ENCODE measurements around the gene HOXA3.

HOXA3 gene

DNA sequence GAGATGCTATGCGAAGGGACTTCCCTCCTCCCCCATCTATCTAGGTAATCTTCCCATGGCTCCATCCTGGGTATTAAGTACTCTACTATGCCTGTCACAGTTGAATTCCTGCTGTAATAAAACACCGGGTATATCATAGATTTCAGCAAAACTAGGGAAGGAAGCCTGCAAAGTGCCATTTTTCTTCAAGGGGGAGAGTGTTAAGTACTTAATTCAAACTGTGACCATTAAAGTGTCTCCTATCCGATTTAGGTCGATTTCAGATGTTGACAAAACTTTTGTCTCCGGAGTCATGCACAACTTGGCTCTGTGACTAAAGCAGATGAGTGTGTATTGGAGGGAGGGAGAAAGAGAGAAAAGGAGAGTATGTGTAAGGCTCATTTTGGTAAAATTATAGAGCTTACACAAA is 26.4 kb downstream of the HOXA3 start:
- no peak for DNase-seq

DNA sequence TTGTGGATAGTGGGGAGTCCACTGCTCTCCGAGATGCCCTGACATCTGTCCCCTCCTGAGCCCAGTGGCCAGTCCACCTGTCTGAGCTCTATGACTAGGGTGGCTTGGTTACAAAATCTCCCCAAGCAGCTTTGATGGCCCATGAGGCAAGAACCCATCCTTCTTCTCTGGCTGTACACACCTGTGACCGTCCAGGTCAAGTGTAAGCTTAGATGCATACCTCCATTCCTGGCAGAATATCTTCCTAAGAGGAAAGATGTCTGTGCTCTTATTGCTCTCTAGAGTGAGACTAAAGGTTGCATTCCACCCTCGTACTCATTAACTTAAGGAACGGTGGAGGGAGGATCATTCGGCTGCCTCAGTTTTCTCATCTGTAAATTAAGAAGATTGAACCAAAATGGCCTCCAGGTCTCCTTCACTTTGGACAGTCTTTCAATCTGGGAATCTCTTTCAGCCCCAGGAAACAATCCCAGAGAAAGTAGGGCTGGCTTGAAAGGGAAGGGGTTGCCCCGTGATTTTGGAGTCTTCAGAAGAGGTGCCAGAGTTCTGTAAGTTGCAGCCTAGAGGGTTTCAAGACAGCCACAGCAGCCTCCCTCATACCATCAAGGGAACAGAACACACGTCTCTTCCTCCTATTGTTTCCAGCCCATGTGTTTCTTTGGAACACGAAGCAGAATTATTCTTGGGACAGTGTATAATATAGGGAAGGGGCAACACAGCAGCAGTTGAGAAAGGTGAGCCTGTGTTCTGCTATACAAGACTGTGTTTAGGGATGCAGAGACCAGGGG is 27.3 kb downstream of the HOXA3 start:
- DNase-seq = no peak

DNA sequence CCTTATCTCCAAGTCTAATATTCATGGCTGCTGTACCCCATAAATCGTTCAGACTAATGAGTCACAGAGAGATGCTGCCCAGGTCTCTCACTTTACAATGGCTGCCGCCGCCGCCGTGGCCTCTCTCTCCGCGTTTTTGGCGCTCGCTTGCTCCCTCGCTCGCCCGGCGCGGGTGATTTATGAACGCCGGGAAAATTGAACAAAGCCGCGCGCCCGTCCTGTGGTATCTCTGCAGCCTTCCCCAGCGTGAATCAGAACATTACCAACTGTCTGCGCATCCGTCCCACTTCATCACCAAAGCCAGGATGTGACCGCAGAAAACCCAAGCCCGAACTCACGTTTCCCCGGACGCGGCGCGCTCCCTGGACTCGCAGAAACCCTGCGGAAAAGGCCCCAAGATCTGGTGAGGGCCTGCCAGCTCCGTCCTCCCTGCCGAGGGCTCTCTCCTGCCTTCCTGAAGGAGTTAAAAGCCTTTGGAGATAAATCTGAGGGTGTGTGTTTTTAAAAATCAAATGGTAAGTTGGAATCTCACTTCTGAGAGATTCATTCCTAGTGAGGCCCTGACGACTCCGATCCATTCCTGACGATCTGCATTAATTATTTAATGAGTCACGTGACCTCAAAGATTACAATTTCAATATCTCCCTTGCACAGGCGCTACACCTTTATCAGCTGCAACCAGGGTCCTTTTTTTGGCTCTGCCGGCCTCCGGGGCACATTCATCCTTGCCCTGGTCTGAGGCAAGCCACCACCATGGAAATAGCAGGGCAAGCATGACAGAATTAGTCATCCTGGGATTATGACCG is 28.1 kb downstream of the HOXA3 start:
- no peak for DNase-seq

DNA sequence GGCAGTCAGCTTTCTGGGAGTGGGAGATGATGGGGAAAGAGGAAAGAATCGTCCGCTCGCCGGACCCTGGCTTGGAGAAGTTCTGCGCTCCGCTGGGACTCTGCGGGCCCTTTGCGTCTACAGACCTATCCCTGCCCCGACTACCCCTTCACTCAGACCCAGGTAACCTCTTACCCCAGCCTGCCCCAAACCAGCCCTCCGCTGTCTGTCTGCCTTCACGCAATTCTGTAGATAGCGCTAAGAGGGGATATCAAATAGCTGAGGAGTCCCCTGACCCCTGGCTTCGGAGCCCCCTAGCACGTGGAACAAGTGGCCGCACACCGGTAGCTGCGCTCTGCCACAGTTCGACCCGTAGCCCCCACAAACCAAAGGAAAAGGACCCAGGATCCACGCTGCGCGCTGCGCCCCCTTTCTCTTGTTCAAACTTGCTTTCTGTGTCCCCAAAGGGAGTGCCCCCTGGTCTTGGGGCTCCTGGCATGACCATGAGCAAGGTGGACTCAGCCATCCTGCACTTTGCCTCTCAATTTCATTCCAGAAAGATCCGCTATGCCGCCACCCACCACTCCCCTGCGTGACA is 28.8 kb downstream of the HOXA3 start:
- DNase-seq = no peak

DNA sequence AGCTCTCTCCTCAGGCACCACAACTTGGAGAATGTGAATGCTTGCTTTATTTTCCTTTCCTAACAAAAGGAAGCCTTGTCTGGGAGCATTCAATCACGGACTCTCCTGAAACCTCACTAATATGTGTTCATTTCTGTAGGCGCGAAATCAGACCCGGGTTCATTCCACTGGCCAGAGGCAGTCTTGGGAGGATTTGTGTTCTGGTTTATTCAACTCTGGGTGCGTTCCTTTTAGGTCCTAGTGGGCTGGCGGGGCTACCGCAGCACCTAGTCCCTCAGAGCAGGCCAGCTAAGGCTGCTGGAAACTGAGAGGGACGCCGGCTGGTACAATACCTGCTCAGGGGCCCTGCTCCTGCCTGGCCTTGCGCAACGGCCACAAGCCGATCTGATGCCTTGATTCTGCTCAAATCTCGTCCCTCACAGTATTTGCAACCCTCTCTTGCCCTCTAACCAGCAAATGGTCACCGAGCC is 29.3 kb downstream of the HOXA3 start:
- no peak for DNase-seq

DNA sequence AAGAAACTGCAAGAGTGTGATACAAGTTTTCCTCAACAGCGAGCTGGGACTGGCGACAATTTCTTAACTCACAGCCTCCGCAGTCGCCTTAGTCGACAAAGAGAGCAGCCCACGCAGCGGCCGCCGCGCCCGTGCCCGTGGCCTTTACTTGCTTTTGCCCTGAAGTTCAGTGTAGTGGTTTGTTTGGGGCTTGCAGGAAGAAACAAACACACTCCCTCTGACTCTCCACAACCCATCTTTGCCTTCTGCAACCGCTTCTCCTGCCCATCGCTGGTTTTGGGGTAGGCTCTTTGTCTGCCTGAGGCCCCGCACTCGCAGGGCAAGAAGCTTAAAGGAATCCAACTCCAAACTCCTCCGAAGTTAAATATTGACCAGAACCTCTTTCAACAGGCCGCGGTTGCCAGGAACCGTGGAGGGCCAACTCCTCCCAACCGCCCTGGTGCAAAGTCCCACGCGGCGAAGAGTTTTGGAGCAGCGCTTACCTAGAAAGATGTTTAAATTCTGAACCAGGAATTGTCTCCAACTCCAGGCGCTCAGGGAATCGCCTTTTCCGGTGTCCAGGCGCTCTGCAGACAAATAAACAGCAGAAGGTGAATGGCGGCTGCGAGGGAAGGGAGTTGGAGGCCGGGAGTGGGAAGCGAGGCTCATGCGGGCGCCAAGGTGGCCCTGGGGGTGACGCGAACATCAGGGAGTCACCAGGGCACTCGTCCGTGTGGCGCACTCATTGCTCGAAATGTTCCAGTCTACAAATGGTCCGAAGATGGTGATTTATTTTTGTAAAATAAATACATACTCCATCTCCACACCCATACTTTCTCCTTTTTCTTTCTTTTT is 30.1 kb downstream of the HOXA3 start:
- no peak for DNase-seq

DNA sequence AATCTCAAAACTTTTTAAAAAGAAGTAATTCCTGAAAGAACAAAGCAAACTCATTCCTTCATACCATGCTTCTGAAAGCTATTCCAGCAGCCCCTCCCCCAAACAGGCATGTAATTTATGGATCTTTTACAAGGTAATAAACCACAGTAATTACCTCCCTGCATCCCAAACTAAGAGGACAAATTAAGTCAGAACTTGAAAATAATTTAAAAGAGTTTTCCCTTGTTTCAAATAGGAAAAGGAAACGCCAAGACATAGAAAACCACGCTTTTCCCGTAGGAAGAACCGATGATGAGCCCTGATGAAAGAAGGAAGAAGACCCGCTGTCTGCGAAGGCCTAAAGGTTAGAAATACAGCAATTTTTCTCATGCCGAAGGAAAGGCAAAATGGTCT is 30.7 kb downstream of the HOXA3 start:
- DNase-seq = no peak

DNA sequence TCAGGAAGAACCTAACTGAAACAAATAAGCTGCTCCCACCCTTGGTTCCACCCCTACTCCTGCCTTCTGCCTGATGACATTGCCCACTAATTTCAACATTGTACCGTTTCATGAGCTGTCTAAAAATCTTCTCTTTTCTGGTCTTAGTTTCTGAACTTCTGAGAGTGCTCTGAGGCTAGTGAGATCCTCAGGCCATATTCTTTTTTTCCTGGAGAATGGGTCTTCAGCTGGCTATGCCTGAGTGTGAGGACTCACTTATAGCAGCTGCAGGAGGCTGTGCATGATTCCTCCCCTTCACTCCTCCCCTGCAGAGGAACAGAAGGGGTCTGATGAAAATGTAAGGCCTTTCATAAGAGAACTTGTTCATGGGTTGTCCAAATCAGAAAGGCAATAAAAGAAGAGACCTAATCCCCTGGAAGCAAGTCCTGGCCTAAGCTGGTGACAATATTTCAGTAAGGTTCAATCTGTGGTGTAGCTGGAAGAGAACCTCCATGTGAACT is 32.9 kb downstream of the HOXA3 start:
- no peak for DNase-seq

DNA sequence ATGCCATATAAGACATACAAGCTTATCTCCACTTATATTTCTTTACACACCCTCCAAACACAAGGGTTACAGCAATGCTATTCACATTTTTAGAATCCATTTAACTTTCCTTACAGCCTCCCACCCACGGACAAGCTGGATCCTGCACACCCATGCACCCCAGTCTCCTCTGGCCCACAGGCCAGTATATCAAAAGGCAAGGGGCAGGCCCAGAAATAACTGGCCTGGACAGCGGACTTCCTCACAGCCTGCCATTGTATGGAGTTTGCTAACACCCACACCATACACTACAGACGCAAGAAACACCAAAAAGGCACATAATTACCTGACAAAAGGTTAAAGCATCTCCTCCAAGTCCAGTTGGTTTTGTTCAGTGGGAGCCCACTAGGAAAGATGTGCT is 33.8 kb downstream of the HOXA3 start:
- DNase-seq = no peak

DNA sequence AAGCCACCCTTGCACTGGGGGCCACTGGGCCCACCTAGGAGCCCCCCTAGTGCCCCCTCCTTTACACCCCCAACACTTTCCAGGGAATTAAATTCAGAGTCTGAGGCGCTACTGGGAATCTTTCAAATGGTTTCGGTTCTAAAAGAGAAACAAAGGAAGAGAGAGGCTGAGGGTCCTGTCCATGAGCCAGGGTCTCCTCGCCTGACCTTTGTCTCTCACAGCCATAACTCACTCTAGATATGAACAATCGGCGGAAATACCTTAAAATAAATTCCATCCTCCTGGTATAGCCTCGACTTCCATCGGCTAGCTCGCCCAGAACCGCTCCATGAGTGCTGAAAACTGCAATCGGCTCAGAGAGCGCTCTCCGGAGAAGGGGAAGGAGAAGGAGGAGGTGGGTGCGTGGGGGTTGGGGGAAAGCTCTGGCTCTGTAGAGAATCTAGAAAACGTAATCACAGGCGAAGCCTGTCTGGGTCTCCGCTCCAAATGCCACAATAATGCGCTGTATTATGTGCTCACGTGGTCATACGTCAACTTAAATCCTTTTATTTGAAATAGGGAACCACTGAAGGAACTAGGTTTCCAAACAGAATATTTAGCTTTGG is 34.4 kb downstream of the HOXA3 start:
- DNase-seq = no peak

DNA sequence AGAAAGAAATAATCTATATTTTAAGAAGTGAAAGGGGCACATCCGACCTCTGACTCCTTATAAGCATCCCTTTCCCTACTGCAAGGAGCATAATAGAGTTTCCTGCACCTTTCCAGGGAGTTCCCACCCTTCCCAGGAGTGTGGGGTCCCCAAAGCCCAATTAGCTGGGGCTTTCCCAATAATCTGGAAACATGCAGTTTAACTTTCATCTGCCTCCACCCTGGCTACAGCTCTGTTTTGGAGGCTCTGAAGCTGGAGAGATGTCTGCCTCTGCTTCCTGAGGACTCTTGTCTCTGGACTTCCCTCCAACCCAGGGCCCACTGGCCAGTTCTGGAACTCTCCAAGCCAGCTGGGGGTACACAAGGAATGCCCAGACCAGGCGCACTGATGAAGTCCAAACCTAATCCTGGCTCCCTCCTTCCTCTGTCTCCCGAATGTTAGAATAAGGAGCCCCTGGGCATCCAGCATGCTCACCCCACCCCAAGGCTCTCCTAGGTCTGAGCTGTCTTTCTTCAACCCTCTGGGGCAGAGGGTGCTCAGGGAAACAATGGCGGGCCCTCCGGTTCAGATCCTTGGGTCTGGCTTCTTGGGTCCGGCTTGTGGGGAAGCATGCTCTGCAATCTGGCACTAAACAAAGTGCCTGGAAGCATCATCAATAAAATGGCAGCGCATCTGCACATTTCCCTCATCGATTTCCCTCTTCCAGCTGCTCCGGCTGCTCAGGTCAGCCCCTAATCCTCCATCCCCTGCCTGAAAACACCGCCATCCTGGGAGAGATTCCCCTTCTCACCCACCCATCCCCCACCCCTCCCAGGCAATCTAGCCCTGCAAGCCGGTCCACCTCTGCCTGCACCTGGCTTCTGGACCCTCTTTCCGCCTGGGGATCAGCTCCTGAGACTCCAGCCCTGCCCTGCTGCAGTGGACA is 35.2 kb downstream of the HOXA3 start:
- DNase-seq = no peak

DNA sequence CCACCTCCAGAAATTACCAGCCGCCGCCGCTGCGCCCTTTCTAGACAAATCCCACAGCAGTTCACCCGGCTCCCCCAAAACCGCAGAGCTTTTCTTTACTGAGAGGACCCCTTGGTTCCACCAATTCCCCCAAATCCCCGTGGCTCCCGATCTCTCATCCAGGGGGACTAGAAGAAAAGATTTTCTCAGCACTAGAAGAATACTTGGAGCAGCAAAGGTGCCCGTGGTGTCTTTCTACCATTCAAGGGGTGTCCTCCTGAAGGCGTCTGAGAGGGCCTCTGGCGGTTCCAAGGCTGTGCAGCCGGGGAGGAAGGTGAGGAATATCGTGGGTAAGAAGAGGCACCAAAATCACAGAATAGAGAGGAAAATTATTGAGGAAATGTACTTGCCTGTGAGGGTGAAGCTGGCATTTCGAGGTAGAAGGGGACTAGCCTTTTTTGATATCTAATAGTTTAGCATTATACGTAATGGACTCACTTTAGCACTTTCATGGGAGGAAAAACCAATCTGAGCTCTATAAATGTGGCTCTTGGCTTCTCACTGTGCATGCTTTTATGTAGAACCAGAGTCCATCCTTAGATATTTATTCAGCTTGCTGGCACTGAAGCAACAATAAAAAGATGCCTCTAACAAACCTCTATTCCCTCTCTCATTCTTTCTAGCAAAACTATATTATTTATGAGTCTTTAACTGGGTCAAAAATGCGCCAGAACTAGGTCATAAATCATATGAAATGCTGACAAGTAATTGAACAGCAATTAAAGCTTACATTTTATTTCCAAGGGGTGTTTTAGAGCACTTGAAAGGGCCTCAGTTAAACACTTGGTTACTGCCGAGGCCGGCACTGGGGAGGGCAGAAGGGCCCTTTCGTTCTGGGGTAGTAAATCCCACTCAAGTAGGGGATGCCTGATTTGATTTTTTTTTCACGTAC is 36.1 kb downstream of the HOXA3 start:
- no peak for DNase-seq

DNA sequence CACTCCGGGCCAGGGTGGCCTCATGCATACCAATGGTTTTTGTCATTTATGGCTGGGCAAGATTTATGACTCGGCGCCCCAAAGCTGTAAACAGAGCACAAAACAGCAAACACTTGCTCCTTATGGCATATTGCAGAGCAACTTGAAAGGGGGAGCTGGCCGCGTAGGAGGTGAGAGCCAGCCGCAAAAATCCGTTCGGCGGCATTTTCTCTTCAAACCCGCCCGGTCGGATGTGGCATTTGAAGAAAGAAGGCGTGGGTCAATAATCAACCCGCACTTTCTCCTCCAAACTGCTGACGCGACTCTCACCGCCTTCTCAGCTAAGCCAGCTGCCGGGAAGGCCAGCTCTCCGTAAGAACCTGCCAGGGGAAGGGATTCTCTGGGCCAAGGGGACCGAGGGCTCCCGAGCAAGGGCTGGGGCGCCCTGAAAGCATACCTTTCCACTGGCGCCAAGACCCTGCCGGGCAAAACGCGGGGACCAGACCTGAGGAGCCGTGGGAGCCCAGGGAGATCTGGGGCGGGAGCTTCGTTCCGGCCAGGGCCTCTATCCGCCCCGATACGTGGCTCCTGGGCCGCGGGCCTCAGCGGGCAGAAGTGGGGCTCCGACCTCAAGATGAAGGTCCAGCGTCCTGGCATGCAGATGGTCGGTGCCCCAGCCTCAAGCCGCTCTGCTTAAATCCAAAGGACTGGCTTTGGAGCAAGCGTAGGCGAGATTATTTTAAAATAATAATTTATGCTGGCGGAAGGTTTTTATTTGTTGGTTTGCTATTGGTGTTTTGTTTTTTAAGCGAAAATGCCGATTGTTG is 37.0 kb downstream of the HOXA3 start:
- no peak for DNase-seq

DNA sequence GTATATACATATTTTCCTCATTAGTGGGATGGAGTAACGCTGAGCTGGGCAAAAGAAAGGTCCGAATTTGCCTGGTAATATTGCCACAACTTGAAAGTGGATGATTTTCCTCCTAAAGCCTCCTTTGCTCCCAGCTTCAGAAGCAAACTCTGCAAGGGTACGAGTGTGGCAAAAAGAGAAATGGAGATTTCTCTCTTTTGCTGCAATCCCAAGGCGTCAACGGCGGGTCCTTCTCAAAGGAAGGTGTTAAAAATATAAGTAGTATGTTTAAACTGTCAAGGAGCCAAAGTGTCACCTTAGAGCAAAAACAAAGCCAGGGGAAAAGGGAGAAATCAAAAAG is 37.5 kb downstream of the HOXA3 start:
- no peak for DNase-seq

DNA sequence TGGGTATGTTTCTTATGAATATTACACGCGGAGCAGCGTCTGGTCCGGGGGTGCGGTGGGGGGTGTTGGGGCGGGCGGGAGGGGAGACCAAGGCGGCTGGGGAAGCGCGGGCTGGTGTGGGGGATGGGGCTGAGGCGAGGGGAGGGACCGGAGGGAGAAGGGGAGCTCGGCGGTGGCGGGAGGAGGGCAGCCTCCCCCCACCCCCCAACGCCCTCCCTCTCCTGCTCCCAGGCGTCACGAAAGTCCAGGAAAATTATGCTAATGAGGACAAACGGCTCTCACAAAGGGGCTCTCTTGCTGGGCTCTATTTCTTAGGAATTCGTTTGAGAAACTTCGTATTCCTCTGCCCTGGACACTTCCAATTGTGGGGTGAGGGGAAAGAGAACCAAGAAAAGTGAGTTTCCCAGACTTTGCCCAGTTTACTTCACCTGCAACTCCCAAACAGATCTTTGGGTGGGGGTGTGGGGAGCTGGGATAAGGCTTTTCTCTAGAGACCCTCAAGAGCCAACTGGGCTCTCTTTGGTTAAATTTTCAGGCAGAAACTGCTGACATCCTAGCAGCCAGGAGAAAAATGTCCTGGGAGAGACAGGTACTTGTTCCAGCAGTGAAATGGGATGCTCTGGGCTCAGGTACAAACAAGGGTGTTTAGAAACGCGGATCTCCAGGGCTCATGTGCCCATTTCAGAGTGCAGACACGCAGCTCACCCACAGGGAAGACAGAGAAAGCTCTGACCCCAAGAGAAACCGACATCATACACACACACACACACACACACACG is 38.2 kb downstream of the HOXA3 start:
- DNase-seq = no peak

DNA sequence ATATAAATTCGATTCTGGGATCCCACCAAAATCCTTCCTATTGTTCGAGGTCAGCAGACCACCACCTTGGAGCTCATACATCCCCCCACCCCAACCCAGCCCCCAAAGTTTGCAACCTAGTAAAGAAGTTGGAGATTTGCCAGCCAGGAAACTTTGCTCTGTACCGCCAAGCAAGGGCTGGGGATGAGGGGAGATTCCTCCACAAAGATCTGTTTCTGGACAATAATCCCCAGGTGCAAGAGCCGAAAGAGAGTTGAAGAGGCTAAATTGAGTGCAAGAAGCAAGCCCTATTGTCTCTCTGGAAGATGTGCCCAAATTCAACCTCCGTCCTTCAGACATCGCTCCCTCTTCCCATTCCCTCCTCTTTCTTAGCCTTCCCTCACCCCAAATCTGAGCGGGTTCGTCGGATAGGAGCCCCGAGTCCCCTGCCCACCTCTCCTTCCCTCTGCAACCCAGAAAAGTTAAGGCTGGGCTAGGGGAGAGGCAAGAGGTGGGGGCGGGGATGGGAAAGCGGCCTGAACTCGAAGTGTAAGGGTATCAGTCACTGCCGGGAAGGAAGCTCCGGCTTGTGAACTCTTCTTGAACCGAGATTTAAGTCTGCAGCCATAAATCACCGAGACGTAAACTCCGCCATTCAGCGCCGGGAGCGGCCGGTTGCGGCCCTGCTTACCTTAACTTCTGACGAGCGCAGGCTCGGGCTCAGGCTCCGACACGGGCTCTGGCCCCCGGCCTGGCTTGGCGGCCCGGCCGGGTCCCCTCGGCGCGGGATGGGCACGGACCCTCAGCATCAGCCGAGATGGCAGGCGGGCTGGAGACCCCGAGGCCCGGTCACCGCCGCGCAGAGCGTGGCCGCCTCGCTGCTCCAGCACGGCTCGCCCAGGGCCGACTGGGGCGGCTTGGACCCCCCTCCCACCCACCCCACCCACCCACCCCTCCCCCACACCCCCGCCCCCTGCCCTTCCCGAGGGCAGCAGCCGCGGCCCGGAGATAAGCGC is 39.1 kb downstream of the HOXA3 start:
- no peak for DNase-seq

DNA sequence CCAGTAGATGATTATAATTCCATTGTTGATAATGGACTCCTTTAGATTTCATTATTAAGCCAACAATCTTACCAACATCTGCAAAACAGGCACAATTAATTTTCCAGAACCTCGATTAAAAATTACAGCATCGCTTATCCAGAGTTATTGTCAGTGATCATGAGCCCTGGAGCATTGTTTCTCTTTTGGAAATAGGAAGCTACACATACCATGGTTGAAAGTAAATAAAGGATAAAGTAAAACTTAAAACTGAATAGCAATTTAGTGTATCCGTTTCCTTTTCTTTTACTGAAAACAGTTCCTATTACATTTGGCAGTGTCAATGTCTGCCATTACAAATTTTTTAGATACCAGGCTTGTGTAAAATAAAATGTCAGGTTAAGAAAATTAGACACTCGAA is 40.0 kb downstream of the HOXA3 start:
- DNase-seq = no peak

Data from cerebellar nuclear complex (tissue), 1 donor.